ENCODE measurements around the gene ORC3. TPM values are rescaled to one million over a fixed set of nuclear protein-coding genes. Genes with fewer than 3 reads are reported as not detected.

Gene ORC3
- polyA plus RNA-seq, 1 donor (not counting 4 experiments of a cell fraction or from before 2014, with no cell fraction given) = 37.4 TPM

GRCh38 chr6:87590990-87591389 lies 1.1 kb downstream of the ORC3 start:
- Histone ChIP-seq H2AFZ (ENCODE audit: control insufficient read depth, low read length) (no peak overlapping the region), H3K27ac (ENCODE audit: control insufficient read depth, insufficient read depth, low read length) (no peak overlapping the region), H4K20me1 (ENCODE audit: control insufficient read depth, extremely low read depth, insufficient read depth, low read length) (no peaks in the 10 kb centered on the region), H3K4me1 (ENCODE audit: control insufficient read depth, extremely low read depth, insufficient read depth, low read length) (peaks cover 10% of the 10 kb centered on the region), H3K9me1 (ENCODE audit: control insufficient read depth, extremely low read depth, insufficient read depth, low read length) (no peaks in the 10 kb centered on the region), H3K9me3 (ENCODE audit: control insufficient read depth, low read depth, low read length) (no peaks in the 10 kb centered on the region), H3K4me2 (ENCODE audit: control insufficient read depth, extremely low read depth, insufficient read depth, low read depth, low read length) (peak overlapping the region; percentile 88), H3K27me3 (ENCODE audit: control insufficient read depth, extremely low read depth, insufficient read depth, low read length) (no peaks in the 10 kb centered on the region), H3K36me3 (ENCODE audit: control insufficient read depth in 2 of 2, extremely low read depth in 1 of 2, insufficient read depth in 2 of 2, low read length in 2 of 2) (peaks cover 1 to 3% of the 10 kb centered on the region in 2 experiments), H3K9ac (ENCODE audit: control insufficient read depth, extremely low read depth, insufficient read depth, low read length) (no peak overlapping the region), H3K79me2 (ENCODE audit: control insufficient read depth, insufficient read depth, low read length) (peaks cover 64% of the 10 kb centered on the region), H3K4me3 (ENCODE audit: control insufficient read depth in 2 of 3, extremely low read depth in 1 of 3, insufficient read depth in 2 of 3, low read depth in 1 of 3, low read length in 3 of 3) (peak overlapping the region; percentile 98 to 99 (median 99))
- FAIRE-seq (no peak), DNase-seq (ENCODE audit: low read depth, low spot score) (no peak)
- TF ChIP-seq CTCF (optimal IDR thresholded peaks at IDR 0.05 in 1 of 3, IDR thresholded peaks at IDR 0.05 in 1 of 3, conservative IDR thresholded peaks at IDR 0.05 in 1 of 3; ENCODE audit: extremely low read depth in 1 of 3, insufficient read depth in 2 of 3, low read length in 3 of 3) (no peak), EZH2 (IDR thresholded peaks at IDR 0.05; ENCODE audit: low read length) (no peak)
- dilution Hi-C loops (cut with MboI; ENCODE audit: extremely low pct_ligation_motif_present, low sequenced_read_pairs) = no loop called here

GRCh38 chr6:87600576-87600975 lies 10.6 kb downstream of the ORC3 start:
- Histone ChIP-seq H3K4me1 (ENCODE audit: control insufficient read depth, extremely low read depth, insufficient read depth, low read length) (no peaks in the 10 kb centered on the region), H3K27ac (ENCODE audit: control insufficient read depth, insufficient read depth, low read length) (no peak overlapping the region), H2AFZ (ENCODE audit: control insufficient read depth, low read length) (no peak overlapping the region), H3K9me3 (ENCODE audit: control insufficient read depth, low read depth, low read length) (no peaks in the 10 kb centered on the region), H3K4me3 (ENCODE audit: control insufficient read depth in 2 of 3, extremely low read depth in 1 of 3, insufficient read depth in 2 of 3, low read depth in 1 of 3, low read length in 3 of 3) (no peak overlapping the region), H3K9ac (ENCODE audit: control insufficient read depth, extremely low read depth, insufficient read depth, low read length) (no peak overlapping the region), H4K20me1 (ENCODE audit: control insufficient read depth, extremely low read depth, insufficient read depth, low read length) (no peaks in the 10 kb centered on the region), H3K9me1 (ENCODE audit: control insufficient read depth, extremely low read depth, insufficient read depth, low read length) (no peaks in the 10 kb centered on the region), H3K36me3 (ENCODE audit: control insufficient read depth in 2 of 2, extremely low read depth in 1 of 2, insufficient read depth in 2 of 2, low read length in 2 of 2) (peaks cover 0 to 2% of the 10 kb centered on the region in 2 experiments), H3K79me2 (ENCODE audit: control insufficient read depth, insufficient read depth, low read length) (no peaks in the 10 kb centered on the region), H3K4me2 (ENCODE audit: control insufficient read depth, extremely low read depth, insufficient read depth, low read depth, low read length) (no peak overlapping the region), H3K27me3 (ENCODE audit: control insufficient read depth, extremely low read depth, insufficient read depth, low read length) (no peaks in the 10 kb centered on the region)
- TF ChIP-seq CTCF (optimal IDR thresholded peaks at IDR 0.05 in 1 of 3, IDR thresholded peaks at IDR 0.05 in 1 of 3, conservative IDR thresholded peaks at IDR 0.05 in 1 of 3; ENCODE audit: extremely low read depth in 1 of 3, insufficient read depth in 2 of 3, low read length in 3 of 3) (no peak), EZH2 (IDR thresholded peaks at IDR 0.05; ENCODE audit: low read length) (no peak)
- no peak for FAIRE-seq
- dilution Hi-C loops (cut with MboI; ENCODE audit: extremely low pct_ligation_motif_present, low sequenced_read_pairs) = no loop called here
- DNase-seq (ENCODE audit: low read depth, low spot score) = no peak

All from keratinocyte (primary cell).